Peyer's patch (tissue), 4 donors: ENCODE measurements around the gene UBR3.

Experiments used
- CTCF ChIP-seq, 6 experiments: fragments of 450-650 bp in 4 of 6; fragments of 200-600 bp in 2 of 6; sonication (generic) in 1 of 6; IDR thresholded peaks; one replicate each; pipeline ENCODE4 v1.5.1; 2017 to 2019; ENCODE audit warnings: antibody characterized with exemption in 6 of 6, mild to moderate bottlenecking in 3 of 6, moderate library complexity in 1 of 6
- POLR2A ChIP-seq, 2 donors: fragments of 450-650 bp; IDR thresholded peaks; one replicate each; pipeline ENCODE4 v1.5.1; 2017; ENCODE audit warnings: antibody characterized with exemption in 2 of 2, mild to moderate bottlenecking in 2 of 2, moderate library complexity in 2 of 2

- TF ChIP-seq CTCF (IDR thresholded peaks at IDR 0.05) = no peak
- TF ChIP-seq POLR2A (IDR thresholded peaks at IDR 0.05) = no peak
Observed at GRCh38 chr2:169916623-169917022, 89.4 kb downstream of the UBR3 start.
